ENCODE results near the gene CLOCK. TPM values are rescaled to one million over a fixed set of nuclear protein-coding genes. Genes with fewer than 3 reads are reported as not detected.

CLOCK gene
- total RNA-seq, 1 experiment from 2014 or later, result 37.6 TPM

- Mint-ChIP-seq H3K36me3 (ENCODE audit: insufficient read depth, unreplicated experiment) (peaks cover 54% of the 10 kb centered on the region), H3K4me1 (ENCODE audit: insufficient read depth, unreplicated experiment) (no peaks in the 10 kb centered on the region), H3K27ac (ENCODE audit: low read depth, unreplicated experiment) (no peak overlapping the region), H3K27me3 (ENCODE audit: insufficient read depth, unreplicated experiment) (no peaks in the 10 kb centered on the region), H3K4me3 (ENCODE audit: unreplicated experiment) (no peak overlapping the region), H3K9me3 (ENCODE audit: unreplicated experiment) (no peaks in the 10 kb centered on the region)
- no peak for TF ChIP-seq CTCF (IDR thresholded peaks at IDR 0.05; ENCODE audit: unreplicated experiment)
- intact Hi-C loops (cut with micrococcal nuclease), result loop anchor here (5.0 kb wide), 1 partner anchor 92 kb away; the partner anchor contains the start of gene SRD5A3
- POLR2A ChIA-PET, result interaction anchor here (0.6 to 1.4 kb wide), 5 partner anchors 24 to 421 kb away, joined by 3 read pairs; partner anchors contain the start of gene CLOCK
- CTCF ChIA-PET, result interaction anchor here (0.6 to 1.5 kb wide), 3 partner anchors 92 to 423 kb away, joined by 4 read pairs; partner anchors contain the start of gene SRD5A3
- DNase-seq (ENCODE audit: unreplicated experiment), result no peak
- no TSS peak for BruUV-seq (replicated peaks)
These were observed 107.7 kb downstream of the CLOCK start for GRCh38 chr4:55439023-55439422.

- CTCF ChIA-PET, result interaction anchor here (0.6 to 2.7 kb wide), 7 partner anchors 9 to 468 kb away, joined by 3 to 12 read pairs (median 4); partner anchors contain the start of gene SRD5A3
- no peak for TF ChIP-seq CTCF (IDR thresholded peaks at IDR 0.05; ENCODE audit: unreplicated experiment)
- Mint-ChIP-seq H3K4me3 (ENCODE audit: unreplicated experiment) (no peak overlapping the region), H3K27me3 (ENCODE audit: insufficient read depth, unreplicated experiment) (no peaks in the 10 kb centered on the region), H3K4me1 (ENCODE audit: insufficient read depth, unreplicated experiment) (no peaks in the 10 kb centered on the region), H3K36me3 (ENCODE audit: insufficient read depth, unreplicated experiment) (peaks cover 49% of the 10 kb centered on the region), H3K27ac (ENCODE audit: low read depth, unreplicated experiment) (no peak overlapping the region), H3K9me3 (ENCODE audit: unreplicated experiment) (no peaks in the 10 kb centered on the region)
- DNase-seq (ENCODE audit: unreplicated experiment), result no peak
- POLR2A ChIA-PET, result interaction anchor here (0.6 to 2.6 kb wide), 9 partner anchors 14 to 422 kb away, joined by 3 to 8 read pairs (median 3); partner anchors contain the start of genes CLOCK and TMEM165
- BruUV-seq (replicated peaks), result no TSS peak
- intact Hi-C loops (cut with micrococcal nuclease), result loop anchor here (5.0 kb wide), 1 partner anchor 91 kb away; the partner anchor contains the start of gene SRD5A3
These were observed 108.4 kb downstream of the CLOCK start for GRCh38 chr4:55438314-55438713.

- Mint-ChIP-seq H3K4me3 (ENCODE audit: unreplicated experiment) (no peak overlapping the region), H3K36me3 (ENCODE audit: insufficient read depth, unreplicated experiment) (peaks cover 48% of the 10 kb centered on the region), H3K9me3 (ENCODE audit: unreplicated experiment) (no peaks in the 10 kb centered on the region), H3K4me1 (ENCODE audit: insufficient read depth, unreplicated experiment) (no peaks in the 10 kb centered on the region), H3K27me3 (ENCODE audit: insufficient read depth, unreplicated experiment) (no peaks in the 10 kb centered on the region), H3K27ac (ENCODE audit: low read depth, unreplicated experiment) (no peak overlapping the region)
- CTCF ChIA-PET, result interaction anchor here (0.6 to 2.7 kb wide), 8 partner anchors 7 to 467 kb away, joined by 3 to 12 read pairs (median 6); partner anchors contain the start of gene SRD5A3
- POLR2A ChIA-PET, result interaction anchor here (0.6 to 2.6 kb wide), 7 partner anchors 13 to 215 kb away, joined by 3 to 8 read pairs (median 3); partner anchors contain the start of gene TMEM165
- intact Hi-C loops (cut with micrococcal nuclease), result loop anchor here (5.0 kb wide), 1 partner anchor 91 kb away; the partner anchor contains the start of gene SRD5A3
- no peak for TF ChIP-seq CTCF (IDR thresholded peaks at IDR 0.05; ENCODE audit: unreplicated experiment)
- no peak for DNase-seq (ENCODE audit: unreplicated experiment)
- no TSS peak for BruUV-seq (replicated peaks)
These were observed 108.9 kb downstream of the CLOCK start for GRCh38 chr4:55437823-55438222.

DNA sequence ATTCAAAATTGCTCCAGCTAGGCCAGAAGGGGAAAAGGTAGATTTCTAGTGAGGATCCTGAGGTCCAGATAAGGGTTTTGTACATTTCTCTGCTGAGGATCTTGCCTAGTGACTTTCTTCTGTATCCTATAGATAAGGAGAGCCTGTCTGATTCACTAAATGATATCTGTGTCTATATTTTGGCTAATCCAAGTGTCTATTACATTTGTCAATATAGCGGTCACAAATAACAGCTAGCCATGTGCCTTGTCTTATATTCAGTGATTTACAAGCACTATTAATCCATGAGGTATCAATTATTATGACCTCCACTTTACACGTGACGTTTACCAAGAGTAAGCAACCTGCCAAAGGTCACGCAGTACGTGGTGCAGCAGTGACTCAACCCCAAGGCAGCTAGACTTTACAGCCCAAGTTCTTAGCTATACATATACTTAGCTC is 109.3 kb downstream of the CLOCK start:
- intact Hi-C loops (cut with micrococcal nuclease), result loop anchor here (5.0 kb wide), 1 partner anchor 90 kb away; the partner anchor contains the start of gene SRD5A3
- Mint-ChIP-seq H3K36me3 (ENCODE audit: insufficient read depth, unreplicated experiment) (peaks cover 48% of the 10 kb centered on the region), H3K4me1 (ENCODE audit: insufficient read depth, unreplicated experiment) (no peaks in the 10 kb centered on the region), H3K4me3 (ENCODE audit: unreplicated experiment) (no peak overlapping the region), H3K27me3 (ENCODE audit: insufficient read depth, unreplicated experiment) (no peaks in the 10 kb centered on the region), H3K9me3 (ENCODE audit: unreplicated experiment) (no peaks in the 10 kb centered on the region), H3K27ac (ENCODE audit: low read depth, unreplicated experiment) (no peak overlapping the region)
- no peak for TF ChIP-seq CTCF (IDR thresholded peaks at IDR 0.05; ENCODE audit: unreplicated experiment)
- DNase-seq (ENCODE audit: unreplicated experiment), result peak; percentile 24
- no TSS peak for BruUV-seq (replicated peaks)
- ChIA-PET POLR2A (interaction anchor here (1.2 to 2.6 kb wide), 6 partner anchors 9 to 106 kb away, joined by 3 to 8 read pairs (median 5); no protein-coding TSS in a partner anchor), CTCF (interaction anchor here (0.6 to 2.7 kb wide), 6 partner anchors 8 to 467 kb away, joined by 3 to 12 read pairs (median 8); no protein-coding TSS in a partner anchor)
